Inferior parietal cortex (tissue), 1 donor: ENCODE data around the gene WDR72.

ENCODE experiments used
- DNase-seq: peaks from one replicate; pipeline ENCODE4 v3.0.0-alpha.2; 2016; ENCODE audit errors: extremely low spot score

WDR72 gene

DNA sequence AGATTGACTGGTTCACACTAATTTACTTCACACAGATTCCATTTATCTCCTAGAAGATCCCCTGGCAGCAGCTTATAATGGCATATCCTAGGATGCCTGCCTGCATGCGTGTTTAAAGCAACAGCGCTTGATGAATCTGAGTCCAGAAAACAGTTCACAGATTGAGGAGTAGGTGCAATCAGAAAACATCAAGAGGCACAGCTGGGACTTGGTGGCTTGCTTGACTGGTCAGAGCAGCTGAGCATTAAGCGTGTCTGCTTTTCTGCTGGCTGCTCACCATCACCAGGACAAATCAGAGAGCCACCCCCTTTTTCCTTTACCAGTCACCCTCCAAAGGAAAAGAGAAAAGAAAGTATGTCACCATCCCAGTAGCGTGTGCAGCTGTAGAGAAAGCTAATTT, 223.6 kb downstream of the WDR72 start:
- no peak for DNase-seq

- no peak for DNase-seq
Observed at GRCh38 chr15:53534105-53534839, 225.2 kb downstream of the WDR72 start.

DNA sequence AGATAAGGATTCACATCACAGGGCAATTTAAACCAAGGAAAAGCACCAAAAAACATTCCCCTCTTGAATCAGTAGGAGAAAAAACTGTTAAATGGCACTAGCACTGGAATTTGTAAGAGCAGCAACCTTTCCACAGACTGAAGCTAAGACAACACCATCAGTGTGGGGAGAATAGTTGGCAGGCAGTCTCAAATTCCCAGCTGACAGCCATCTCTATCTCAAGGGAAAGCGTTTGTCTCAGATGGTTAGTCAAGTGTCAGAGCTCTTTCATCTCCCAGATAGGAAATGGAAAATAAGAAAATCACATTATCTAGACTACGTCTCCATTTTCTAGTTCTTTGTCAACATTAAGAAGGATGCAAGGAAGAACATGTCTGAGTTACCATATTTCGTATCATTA, 228.7 kb downstream of the WDR72 start:
- no peak for DNase-seq

- no peak for DNase-seq
Observed at GRCh38 chr15:53527996-53528395, 231.5 kb downstream of the WDR72 start.

DNA sequence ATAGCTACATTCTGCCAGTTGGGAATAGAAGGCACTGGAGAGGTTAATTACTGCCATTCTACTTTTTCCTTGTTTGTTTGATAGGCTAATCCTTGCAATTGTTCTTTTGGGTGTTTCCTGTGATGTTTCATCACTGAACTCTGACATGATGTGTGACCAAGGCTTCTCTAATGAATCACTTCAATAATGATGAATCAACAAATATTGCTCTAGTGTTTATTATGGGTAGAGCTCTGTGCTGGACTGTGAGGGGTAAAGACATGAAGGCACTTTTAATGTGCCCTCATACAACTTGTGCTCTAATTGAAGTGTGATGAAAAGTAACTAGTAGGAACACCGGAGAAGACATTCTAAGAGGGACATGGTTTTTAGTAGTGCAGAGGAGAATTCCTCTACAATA, 233.6 kb downstream of the WDR72 start:
- DNase-seq: no peak

DNA sequence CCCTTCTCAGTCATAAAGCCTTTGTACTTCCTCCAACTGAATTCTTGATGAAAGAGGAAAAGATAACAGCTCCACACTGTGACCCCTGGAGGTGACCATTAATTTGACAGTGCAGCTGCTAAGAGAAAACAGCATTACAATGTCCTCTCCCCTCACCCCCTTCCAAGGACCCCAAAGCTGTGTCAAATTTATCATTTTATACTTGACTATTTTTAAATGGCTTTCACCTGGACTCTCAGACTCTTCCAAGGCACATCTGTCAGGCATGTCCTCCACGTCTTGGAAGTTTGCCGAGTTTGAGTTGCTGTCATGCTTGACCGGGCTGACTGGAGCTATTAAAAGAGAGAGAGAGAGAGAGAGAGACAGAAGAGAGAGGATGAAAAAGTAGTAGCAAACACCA, 236.5 kb downstream of the WDR72 start:
- DNase-seq: no peak

DNA sequence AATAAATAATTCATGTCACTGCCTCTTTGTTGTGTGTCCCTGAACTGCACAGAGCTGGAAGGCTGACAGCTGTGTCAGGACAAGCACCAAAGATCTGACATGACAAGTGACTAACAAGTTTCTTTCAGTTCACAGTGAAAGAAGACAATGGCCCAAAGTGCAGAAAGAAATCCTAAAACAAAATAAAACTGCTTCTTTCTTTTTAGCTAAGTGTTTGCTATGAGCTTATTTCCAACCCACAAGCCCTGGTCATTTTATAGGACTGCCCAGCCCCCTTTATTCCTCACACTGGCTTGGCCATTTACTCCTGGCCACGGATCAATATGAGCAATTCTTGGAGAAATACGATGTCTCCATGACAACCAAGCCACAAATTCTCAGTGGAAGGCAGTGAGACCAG, 238.5 kb downstream of the WDR72 start:
- DNase-seq: peak; percentile 11

- no peak for DNase-seq
Observed at GRCh38 chr15:53513431-53513830, 246.0 kb downstream of the WDR72 start.

- DNase-seq: peak; percentile 5
Observed at GRCh38 chr15:53512029-53512428, 247.4 kb downstream of the WDR72 start.

DNA sequence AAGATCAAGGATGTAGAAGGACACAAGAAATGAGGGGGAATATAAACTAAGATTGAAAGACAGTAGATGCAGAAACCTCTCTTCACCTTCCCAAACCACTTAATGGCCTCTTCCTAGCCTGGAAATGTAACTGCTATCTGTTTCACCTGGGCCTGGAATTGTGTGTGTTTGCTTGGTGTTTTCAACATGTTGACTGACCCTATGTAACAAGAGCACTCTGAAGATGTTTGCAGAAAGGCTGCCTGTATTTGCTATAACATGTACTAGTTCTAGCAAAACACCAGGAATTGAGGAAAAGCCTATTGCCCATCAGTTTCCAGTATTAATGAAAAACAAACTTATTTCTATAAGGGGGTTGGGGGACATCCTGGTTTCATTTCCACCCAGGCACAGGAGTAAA, 248.3 kb downstream of the WDR72 start:
- no peak for DNase-seq

DNA sequence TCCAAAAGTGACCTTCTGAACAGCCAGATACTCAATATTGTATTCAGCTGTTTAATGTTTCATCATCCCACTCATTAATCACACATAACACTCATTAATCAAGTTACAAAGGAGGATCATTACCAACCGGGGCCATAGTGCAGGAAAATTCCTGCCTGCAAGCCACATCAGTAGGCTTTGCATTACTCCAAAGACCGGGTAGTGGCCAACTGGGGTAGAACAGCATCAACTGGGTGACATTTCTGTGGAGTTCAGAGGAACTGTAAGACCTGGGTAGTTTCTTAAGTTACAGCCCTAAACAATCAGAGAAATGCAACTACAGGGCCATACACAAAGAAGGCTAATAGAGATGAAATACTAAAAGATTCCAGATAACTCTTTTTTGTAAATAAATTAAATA, 253.1 kb downstream of the WDR72 start:
- DNase-seq: no peak

GRCh38 chr15:53498996-53499395, 260.5 kb downstream of the WDR72 start:
- no peak for DNase-seq

GRCh38 chr15:53490341-53490740, 269.1 kb downstream of the WDR72 start:
- DNase-seq: no peak

GRCh38 chr15:53482055-53482454, 277.4 kb downstream of the WDR72 start:
- no peak for DNase-seq

DNA sequence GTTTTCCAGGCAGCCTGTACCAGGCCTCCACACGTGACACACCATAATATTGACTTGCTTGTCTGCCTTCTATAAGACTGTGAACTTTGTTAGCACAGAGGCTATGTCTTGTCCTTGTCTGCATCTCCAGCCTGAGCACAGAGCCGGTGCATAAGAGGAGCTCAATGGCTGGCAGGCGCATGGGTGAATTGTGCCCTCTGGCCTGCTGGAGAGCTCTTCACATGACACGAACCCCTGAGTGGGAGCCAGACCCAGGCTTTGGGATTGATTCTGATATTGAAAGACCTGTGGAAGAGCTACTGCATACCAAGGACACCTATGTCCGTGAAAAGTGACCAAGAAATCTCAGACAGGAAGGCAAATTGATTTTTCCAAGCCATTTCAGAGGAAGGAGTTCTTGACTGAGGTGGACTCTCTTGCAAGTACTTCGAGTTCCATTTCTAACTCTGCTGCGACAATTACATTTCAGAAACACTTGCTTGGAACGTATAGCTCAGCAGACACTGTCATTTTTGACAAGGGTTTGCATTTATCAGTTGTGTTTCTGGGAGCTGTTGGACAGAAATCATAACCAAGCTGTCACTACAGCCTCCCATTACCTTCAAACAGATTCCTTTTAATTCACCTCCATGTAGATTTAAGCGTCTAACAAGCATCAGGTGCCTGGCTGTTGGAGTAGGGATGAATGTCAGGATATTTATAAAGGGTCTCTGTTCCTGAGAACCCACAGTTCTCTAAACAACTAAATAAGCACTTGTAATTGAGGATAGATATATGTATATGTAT, 281.3 kb downstream of the WDR72 start:
- no peak for DNase-seq

- DNase-seq: no peak
Observed at GRCh38 chr15:53473886-53474285, 285.6 kb downstream of the WDR72 start.

- DNase-seq: no peak
Observed at GRCh38 chr15:53473435-53473834, 286.0 kb downstream of the WDR72 start.

DNA sequence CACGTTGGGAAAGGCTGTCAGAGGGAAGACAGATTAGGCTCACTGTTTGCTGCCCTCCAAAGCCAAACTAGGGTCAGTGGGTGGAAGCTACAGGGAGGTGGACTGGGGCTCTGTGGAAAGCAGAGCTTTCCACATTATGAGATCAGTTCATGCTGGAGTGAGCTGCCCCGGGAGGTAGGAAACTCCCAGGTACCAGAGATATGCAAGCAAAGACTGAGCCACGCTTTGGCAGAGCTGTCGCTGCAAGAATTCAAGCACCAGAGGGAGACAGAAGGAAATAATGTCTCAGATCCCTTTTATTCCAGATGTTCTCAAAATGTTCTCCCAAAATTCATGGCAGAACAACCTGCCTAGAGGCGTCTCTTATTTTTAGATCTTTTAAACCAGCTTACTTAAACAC, 286.6 kb downstream of the WDR72 start:
- no peak for DNase-seq

- DNase-seq: no peak
Observed at GRCh38 chr15:53472210-53472609, 287.3 kb downstream of the WDR72 start.

- DNase-seq: no peak
Observed at GRCh38 chr15:53470743-53471142, 288.7 kb downstream of the WDR72 start.

DNA sequence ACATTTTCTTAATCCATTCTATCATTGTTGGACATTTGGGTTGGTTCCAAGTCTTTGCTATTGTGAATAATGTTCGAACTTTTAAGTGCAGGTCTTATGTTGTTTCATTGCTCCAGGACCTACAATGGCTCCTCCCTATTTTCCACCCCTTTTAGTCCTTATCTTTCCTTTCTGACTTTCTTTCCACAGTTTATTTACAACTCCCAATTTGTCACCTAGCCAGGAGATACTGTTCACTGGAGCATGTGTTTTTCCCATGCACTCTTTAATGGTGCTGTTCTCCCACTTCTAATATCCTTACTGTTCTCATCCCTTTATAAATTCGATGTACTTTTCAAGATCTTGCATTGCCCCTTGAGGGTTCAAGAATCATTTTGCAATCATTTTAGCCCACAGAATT, 290.0 kb downstream of the WDR72 start:
- no peak for DNase-seq
